WI38 (cell line): Measurements from ENCODE around the gene MCTP2.

ENCODE experiments used
- H3K4me3 ChIP-seq: 2 replicates; pipeline ENCODE4 v1.5.1; 2011; ENCODE audit warnings: low read depth, mild to moderate bottlenecking, control low read depth, low read length
- TF ChIP-seq, protein P1 (sequence below): IDR thresholded peaks from 2 replicates; pipeline ENCODE4 v1.5.1; 2012; ENCODE audit warnings: low read depth, mild to moderate bottlenecking, control low read depth, low read length

The MCTP2 gene

GRCh38 chr15:94246016-94246415 lies 14.7 kb downstream of the MCTP2 start:
- H3K4me3 ChIP-seq = no peak overlapping the region
- TF ChIP-seq, protein P1, sequence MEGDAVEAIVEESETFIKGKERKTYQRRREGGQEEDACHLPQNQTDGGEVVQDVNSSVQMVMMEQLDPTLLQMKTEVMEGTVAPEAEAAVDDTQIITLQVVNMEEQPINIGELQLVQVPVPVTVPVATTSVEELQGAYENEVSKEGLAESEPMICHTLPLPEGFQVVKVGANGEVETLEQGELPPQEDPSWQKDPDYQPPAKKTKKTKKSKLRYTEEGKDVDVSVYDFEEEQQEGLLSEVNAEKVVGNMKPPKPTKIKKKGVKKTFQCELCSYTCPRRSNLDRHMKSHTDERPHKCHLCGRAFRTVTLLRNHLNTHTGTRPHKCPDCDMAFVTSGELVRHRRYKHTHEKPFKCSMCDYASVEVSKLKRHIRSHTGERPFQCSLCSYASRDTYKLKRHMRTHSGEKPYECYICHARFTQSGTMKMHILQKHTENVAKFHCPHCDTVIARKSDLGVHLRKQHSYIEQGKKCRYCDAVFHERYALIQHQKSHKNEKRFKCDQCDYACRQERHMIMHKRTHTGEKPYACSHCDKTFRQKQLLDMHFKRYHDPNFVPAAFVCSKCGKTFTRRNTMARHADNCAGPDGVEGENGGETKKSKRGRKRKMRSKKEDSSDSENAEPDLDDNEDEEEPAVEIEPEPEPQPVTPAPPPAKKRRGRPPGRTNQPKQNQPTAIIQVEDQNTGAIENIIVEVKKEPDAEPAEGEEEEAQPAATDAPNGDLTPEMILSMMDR = no peak

DNA sequence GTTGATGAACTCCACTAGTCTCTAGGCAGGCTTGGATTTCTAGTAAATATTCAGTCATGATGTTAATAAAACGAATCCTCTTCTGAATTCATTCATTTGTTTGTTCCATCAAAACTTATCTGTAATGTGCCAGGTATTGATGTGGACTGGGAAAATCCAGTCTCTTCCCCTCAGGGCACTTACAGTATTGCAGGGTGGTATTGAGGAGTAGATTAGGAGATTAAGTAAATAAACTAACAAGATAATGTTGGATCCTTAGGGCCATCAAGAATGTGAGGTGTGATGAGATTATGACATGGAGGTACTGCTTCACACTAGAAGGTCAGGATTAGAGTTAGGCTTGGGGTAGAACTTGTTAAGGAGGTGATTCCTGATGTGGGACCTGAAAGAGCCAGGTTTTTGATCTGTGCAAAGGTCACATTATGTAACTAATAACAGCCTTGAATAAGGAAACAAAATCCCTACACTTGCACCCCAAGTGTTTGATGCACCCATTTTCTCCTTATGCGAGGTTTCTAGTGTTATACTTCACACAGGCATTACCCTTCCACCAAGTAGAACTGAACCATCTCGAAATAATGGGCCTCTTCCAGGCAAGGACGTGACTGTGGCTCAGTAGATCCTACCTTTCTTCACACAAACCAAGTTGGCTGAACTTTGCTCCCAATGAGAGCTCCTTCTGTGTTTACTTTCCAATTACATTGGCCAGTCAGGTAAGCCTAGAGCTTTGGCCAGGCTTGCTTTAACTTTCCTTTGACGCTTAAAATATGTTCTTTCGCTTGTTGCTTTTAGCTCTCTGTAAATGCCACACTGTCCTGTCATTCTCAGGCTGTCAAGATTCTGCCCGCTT lies 16.7 kb downstream of the MCTP2 start:
- H3K4me3 ChIP-seq = no peak overlapping the region
- TF ChIP-seq, protein P1 = no peak

GRCh38 chr15:94250801-94251200 lies 19.4 kb downstream of the MCTP2 start:
- H3K4me3 ChIP-seq = no peak overlapping the region
- TF ChIP-seq, protein P1 = no peak

DNA sequence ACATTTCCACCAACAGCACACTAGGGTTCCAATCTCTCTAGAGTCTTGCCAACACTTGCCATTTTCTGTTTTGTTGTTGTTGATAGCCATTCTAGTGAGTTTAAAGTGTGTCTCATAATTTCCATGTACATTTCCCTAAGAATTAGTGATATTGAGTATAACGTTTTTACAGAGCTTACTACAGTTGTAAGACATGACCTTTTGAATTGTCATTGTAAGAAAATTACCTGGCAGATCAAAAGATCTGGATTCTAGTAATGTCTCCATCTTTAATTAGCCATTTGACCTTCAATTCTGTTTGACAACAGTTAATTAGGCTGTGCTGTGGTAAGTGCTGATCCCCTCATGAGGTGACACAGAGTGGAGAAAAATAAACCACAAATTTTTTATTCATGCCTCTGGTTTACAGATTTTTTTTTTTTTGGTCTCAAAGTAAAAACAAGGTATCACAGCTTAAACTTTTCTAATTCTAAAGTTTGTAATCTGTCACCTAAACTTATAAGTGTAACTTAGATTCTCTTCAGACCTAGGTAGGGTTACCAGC lies 20.9 kb downstream of the MCTP2 start:
- no peak overlapping the region for H3K4me3 ChIP-seq
- TF ChIP-seq, protein P1 = no peak

- TF ChIP-seq, protein P1 = no peak
- H3K4me3 ChIP-seq = no peak overlapping the region
Measured at GRCh38 chr15:94252906-94253491, 21.6 kb downstream of the MCTP2 start.

DNA sequence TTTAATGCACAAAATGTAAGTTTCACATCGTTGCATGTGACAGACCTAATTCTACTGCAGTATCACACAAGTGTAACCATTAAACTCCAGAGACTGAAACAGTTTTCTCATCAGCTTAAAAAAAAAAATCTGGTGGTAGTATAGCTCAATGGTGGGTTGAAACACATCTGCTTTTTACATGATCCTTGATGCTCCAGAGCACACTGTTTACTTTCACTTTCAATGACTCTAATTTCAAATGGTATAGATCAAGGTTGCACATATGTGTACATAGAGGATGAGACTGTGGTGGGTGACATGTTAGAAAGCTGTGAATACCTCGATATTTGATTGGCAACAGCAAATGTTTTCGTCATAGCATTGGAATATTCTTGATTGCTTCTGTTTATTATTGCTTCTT lies 22.4 kb downstream of the MCTP2 start:
- TF ChIP-seq, protein P1 = no peak
- no peak overlapping the region for H3K4me3 ChIP-seq

DNA sequence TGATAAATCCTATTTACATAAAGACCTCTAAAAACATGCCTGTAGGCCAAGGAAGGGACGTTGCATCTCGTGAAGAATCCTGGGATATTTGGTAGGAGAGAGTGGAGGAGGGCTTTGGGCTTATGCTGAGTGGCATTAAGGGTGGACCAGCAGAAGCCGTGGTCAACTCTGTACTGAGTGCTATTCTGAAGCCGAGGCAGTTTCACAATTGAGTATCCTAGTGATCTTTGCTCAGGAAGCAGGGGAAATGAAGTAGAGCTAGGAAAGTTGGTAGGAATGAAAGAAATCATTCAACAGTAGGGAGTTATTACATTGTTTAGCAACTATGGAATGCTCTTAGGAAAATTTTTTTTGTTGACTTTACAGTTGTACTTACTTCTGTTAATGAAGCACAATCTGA lies 24.2 kb downstream of the MCTP2 start:
- H3K4me3 ChIP-seq = no peak overlapping the region
- TF ChIP-seq, protein P1 = no peak
